NB4 (cell line): ENCODE measurements around the gene SPNS2.
A peak's percentile ranks its signal among the peaks of the same experiment; 100 is the strongest.

Source experiments
- DNase-seq: peaks from one replicate; pipeline ENCODE4 v3.0.0; 2010; ENCODE audit warnings: low read depth
- H3K4me3 ChIP-seq: one replicate; pipeline ENCODE4 v1.5.1; 2011; ENCODE audit warnings: mild to moderate bottlenecking, low read depth, low read length, moderate library complexity
- MYC ChIP-seq: IDR thresholded peaks from 2 replicates; pipeline ENCODE4 v1.6.1; 2011; ENCODE audit warnings: low read depth, low read length
- POLR2A ChIP-seq: IDR thresholded peaks from 2 replicates; pipeline ENCODE4 v1.6.1; 2011; ENCODE audit warnings: mild to moderate bottlenecking; ENCODE audit not compliant: insufficient read length; ENCODE audit errors: extremely low read depth
- TF ChIP-seq, protein P1 (sequence below): IDR thresholded peaks from one replicate; pipeline ENCODE4 v1.5.1; 2012; ENCODE audit warnings: low read depth, low read length
- TF ChIP-seq, protein P2 (sequence below): IDR thresholded peaks from 2 replicates; pipeline ENCODE4 v1.6.1; 2011; ENCODE audit warnings: low read depth, low read length

SPNS2 gene, protein sequence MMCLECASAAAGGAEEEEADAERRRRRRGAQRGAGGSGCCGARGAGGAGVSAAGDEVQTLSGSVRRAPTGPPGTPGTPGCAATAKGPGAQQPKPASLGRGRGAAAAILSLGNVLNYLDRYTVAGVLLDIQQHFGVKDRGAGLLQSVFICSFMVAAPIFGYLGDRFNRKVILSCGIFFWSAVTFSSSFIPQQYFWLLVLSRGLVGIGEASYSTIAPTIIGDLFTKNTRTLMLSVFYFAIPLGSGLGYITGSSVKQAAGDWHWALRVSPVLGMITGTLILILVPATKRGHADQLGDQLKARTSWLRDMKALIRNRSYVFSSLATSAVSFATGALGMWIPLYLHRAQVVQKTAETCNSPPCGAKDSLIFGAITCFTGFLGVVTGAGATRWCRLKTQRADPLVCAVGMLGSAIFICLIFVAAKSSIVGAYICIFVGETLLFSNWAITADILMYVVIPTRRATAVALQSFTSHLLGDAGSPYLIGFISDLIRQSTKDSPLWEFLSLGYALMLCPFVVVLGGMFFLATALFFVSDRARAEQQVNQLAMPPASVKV

DNA sequence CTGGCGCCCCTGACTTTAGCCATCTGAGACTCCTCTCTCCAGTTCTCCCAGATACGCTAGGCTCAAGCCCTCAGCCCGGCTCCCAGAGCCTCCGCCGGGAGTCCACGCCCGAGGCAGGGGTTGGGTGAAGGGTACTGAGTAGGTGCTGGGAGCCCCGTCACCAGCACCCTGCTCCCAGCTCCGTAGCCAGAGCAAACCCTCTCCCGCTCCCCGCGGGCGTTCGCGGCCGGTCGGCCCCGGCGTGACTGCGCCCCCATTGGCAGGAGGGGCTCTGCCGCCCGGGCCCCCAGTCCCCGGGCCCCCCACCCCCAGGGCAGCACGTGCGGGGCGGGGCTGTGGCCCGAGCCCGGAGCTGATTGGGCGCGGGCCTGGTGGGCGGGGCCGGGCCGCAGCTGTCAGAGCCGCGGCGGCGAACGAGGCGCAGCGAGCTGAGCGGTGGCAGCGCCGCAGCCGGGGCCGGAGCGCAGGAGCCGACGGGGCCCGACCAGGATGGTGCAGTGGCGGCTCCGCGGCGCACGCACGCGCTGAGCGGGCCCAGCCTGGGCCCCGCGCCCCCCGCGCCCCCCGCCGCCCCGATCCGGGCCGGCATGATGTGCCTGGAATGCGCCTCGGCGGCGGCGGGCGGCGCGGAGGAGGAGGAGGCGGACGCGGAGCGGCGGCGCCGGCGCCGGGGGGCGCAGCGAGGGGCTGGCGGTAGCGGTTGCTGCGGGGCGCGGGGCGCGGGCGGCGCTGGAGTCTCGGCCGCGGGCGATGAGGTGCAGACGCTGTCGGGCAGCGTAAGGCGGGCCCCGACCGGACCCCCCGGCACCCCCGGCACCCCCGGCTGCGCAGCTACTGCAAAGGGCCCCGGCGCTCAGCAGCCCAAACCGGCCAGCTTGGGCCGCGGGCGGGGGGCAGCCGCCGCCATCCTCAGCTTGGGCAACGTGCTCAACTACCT is at the start of gene SPNS2:
SPNS2 (plus strand) TSS at position 421 of the 937 bp plus-strand sequence; CDS start at position 588, 167 bp downstream.
- TF ChIP-seq, protein P1, sequence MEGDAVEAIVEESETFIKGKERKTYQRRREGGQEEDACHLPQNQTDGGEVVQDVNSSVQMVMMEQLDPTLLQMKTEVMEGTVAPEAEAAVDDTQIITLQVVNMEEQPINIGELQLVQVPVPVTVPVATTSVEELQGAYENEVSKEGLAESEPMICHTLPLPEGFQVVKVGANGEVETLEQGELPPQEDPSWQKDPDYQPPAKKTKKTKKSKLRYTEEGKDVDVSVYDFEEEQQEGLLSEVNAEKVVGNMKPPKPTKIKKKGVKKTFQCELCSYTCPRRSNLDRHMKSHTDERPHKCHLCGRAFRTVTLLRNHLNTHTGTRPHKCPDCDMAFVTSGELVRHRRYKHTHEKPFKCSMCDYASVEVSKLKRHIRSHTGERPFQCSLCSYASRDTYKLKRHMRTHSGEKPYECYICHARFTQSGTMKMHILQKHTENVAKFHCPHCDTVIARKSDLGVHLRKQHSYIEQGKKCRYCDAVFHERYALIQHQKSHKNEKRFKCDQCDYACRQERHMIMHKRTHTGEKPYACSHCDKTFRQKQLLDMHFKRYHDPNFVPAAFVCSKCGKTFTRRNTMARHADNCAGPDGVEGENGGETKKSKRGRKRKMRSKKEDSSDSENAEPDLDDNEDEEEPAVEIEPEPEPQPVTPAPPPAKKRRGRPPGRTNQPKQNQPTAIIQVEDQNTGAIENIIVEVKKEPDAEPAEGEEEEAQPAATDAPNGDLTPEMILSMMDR = no peak
- TF ChIP-seq POLR2A = peak; percentile 35
- no peak for TF ChIP-seq MYC
- TF ChIP-seq, protein P2, sequence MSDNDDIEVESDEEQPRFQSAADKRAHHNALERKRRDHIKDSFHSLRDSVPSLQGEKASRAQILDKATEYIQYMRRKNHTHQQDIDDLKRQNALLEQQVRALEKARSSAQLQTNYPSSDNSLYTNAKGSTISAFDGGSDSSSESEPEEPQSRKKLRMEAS = no peak
- peak; percentile 82 for DNase-seq
- H3K4me3 ChIP-seq = peak within 1 kb of the TSS; percentile 81

DNA sequence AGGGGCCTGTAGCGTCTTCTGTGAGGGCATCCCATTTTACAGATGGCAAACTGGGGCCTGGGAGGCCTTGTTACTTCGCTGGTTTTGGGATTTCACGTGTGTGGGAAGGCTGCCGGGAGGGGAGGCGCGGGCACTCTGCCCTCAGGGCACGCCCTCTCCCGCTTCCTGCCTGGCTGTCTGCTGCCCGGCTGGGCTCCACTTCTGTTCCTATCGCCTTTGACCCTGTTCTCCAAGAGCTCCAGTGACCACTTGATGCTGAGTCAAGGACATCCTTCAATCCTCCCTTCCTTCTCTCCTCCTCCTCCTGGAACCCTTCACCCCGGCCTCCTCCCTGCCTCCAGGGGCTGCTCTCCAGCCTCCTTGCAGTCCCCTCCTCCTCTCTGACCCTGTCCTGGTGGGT is 48.9 kb upstream of the SPNS2 start:
- TF ChIP-seq MYC = no peak
- TF ChIP-seq, protein P1 = no peak
- TF ChIP-seq, protein P2 = no peak
- TF ChIP-seq POLR2A = no peak
- no peak overlapping the region for H3K4me3 ChIP-seq
- no peak for DNase-seq

DNA sequence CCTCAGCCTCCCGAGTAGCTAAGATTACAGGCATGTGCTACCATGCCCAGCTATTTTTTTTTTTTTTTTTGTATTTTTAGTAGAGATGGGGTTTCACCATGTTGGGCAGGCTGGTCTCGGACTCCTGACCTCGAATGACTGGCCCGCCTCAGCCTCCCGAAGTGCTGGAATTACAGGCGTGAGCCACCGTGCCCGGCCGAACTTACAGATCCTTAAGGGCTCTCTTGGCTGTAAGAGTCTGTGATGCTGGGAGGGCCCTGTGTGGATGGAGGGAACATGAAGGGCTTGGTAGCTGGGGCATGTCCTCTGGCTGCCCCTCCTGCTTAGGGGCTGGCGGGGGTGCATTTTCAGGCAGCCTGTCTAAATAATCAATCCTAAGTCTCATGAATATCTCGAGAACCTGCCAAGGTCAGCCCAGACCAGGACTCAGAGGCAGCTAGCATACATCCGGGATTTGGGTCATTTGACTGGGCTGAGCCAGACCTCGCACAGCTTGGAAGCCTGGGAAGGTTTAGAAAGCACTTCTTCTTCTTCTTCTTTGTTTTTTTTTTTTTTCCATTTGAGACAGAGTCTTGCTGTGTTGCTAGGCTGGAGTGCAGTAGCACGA is 47.9 kb upstream of the SPNS2 start:
- TF ChIP-seq POLR2A (no peak), MYC (no peak)
- TF ChIP-seq, protein P2 = no peak
- TF ChIP-seq, protein P1 = no peak
- DNase-seq = no peak
- no peak overlapping the region for H3K4me3 ChIP-seq

DNA sequence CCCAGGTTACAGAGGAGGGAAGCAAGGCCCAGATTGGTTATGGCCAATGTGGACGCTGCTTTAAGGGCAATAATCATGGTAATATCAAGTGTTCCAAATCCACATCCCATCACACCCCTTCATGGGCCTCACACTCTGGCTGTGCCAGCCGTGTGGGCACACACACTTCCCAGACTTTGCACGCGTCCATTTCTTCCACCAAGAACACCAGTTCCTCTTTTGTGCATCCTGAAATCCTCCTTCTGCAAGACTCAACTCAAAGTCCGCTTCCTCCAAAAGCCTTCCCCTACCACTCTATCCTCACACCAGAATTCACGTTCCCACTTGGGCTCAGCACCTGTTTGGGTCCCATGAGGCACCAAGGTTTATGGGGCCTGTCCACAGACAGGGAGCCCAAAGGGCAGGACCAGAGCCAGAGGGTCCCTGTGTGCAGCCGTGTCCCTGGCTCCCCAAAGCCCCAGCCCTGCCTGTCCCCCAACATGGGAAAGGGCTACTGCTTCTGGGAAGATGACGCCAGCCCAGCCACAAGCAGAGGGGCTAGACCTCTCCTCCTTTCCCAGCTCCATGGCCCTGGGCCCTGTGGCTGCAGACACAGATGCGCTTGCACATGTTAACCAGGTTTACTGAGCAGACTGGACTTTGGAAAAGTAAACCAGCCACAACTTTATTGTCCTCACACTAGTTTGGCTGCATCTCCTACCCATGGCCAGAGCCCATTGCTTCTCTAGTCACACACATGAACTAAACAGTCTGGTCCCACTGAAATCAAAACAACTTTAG is 44.7 kb upstream of the SPNS2 start:
- no peak for DNase-seq
- TF ChIP-seq MYC = no peak
- TF ChIP-seq, protein P2 = no peak
- TF ChIP-seq POLR2A = no peak
- TF ChIP-seq, protein P1 = no peak
- no peak overlapping the region for H3K4me3 ChIP-seq

DNA sequence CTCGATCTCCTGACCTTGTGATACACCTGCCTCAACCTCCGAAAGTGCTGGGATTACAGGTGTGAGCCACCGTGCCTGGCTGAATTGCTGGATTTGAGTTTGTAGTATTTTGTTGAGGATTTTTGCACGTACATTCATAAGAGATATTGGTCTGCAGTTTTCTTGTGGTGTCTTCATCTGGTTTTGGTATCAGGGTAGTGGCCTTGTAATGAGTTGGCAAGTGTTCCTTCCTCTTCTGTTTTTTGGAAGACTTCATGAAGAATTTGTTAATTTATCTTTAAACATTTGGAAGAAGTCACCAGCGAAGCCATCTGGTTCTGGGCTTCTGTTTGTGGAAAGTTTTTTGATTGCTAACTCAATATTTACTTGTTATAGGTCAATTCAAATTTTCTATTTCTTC is 38.0 kb upstream of the SPNS2 start:
- DNase-seq = no peak
- no peak overlapping the region for H3K4me3 ChIP-seq
- TF ChIP-seq, protein P1 = no peak
- TF ChIP-seq MYC (no peak), POLR2A (no peak)
- TF ChIP-seq, protein P2 = no peak
